Heart left ventricle (tissue), 16 donors: Measurements from ENCODE around the gene TRAF4. TPM values are rescaled to one million over a fixed set of nuclear protein-coding genes. Genes with fewer than 3 reads are reported as not detected.
A peak's percentile ranks its signal among the peaks of the same experiment; 100 is the strongest.
"Not testable (repeated sequence)": the region's sequence is repeated elsewhere in the genome, so short reads cannot be mapped to it uniquely, and the experiment has no call there.

Source experiments
- ATAC-seq, 4 donors: fragments of 200-7000 bp; cut with Tn5 transposase; one replicate each; pipeline ENCODE4 v1.9.1; 2020 to 2022; ENCODE audit warnings: moderate library complexity in 4 of 4, mild to moderate bottlenecking in 3 of 4, moderate number of reproducible peaks in 1 of 4
- DNase-seq, 5 donors: peaks; one replicate each; pipeline ENCODE4 v3.0.0-alpha.2; 2020
- H3K27ac ChIP-seq, 12 donors: fragments of 200-600 bp; sonication (generic) in 4 of 12; one replicate each; pipeline versions ENCODE4 v1.5.0 to v1.8.0; 2016 to 2022; ENCODE audit warnings: mild to moderate bottlenecking in 2 of 12
- H3K27me3 ChIP-seq, 9 donors: fragments of 200-600 bp; sonication (generic) in 2 of 9; one replicate each; pipeline versions ENCODE4 v1.5.1 to v1.8.0; 2016 to 2022; ENCODE audit warnings: mild to moderate bottlenecking in 3 of 9
- H3K36me3 ChIP-seq, 9 donors: fragments of 200-600 bp; sonication (generic) in 2 of 9; one replicate each; pipeline versions ENCODE4 v1.5.0 to v1.8.0; 2018 to 2022; ENCODE audit warnings: mild to moderate bottlenecking in 2 of 9
- H3K4me1 ChIP-seq, 12 donors: fragments of 200-600 bp; sonication (generic) in 4 of 12; one replicate each; pipeline versions ENCODE4 v1.5.0 to v1.8.0; 2016 to 2022; ENCODE audit warnings: mild to moderate bottlenecking in 3 of 12
- H3K4me3 ChIP-seq, 12 donors: fragments of 200-600 bp; sonication (generic) in 4 of 12; one replicate each; pipeline versions ENCODE4 v1.5.0 to v1.8.0; 2017 to 2022; ENCODE audit warnings: mild to moderate bottlenecking in 9 of 12, moderate library complexity in 4 of 12
- H3K9me3 ChIP-seq, 12 donors: fragments of 200-600 bp; sonication (generic) in 4 of 12; one replicate each; pipeline versions ENCODE4 v1.5.0 to v1.8.0; 2016 to 2022; ENCODE audit warnings: mild to moderate bottlenecking in 1 of 12
- POLR2A ChIP-seq, 2 donors: fragments of 450-650 bp; IDR thresholded peaks; one replicate each; pipeline ENCODE4 v1.6.1; 2017; ENCODE audit warnings: antibody characterized with exemption in 2 of 2, mild to moderate bottlenecking in 2 of 2, moderate library complexity in 2 of 2
- WGBS, 4 donors: extraction: QIAGEN DNeasy Blood & Tissue Kit in 2 of 4; methylation state at CpG; one replicate each; pipeline versions ENCODE4 v1.1.5 to v1.1.7; 2013 to 2018; 5-methylcytosine and 5-hydroxymethylcytosine counted together
- intact Hi-C, 10 donors: fragments of 100-400 bp; cut with DNase I; formaldehyde crosslinking; loops; one replicate each; pipeline versions ENCODE4 v1.11.1 to v1.14.2; 2022
- polyA plus RNA-seq, 2 donors: library from polyadenylated mRNA; stranded (reverse); fragments of 200-250 nt; gene quantifications; one replicate each; pipeline ENCODE4 v1.2.3, GENCODE V29; 2013
- total RNA-seq, 9 donors: library from RNA; depleted of rRNA in 2 of 9; stranded (reverse); fragments of >200 nt in 2 of 9; fragmentation: NEBNext Ultra II Directional in 3 of 9; extraction: Animal tissue kit (Norgen Biotek cat#: 25700) in 3 of 9; gene quantifications; one replicate each; pipeline versions ENCODE4 v1.1.0 to v1.2.4, GENCODE V29; 2016 to 2023
- TF ChIP-seq, protein P1 (sequence below), 12 donors: fragments of 200-600 bp; sonication (generic) in 4 of 12; IDR thresholded peaks; one replicate each; pipeline versions ENCODE4 v1.5.0 to v1.8.0; 2018 to 2022; ENCODE audit warnings: antibody characterized with exemption in 12 of 12, mild to moderate bottlenecking in 5 of 12
- donor health status: ischemic (EF 13 %, LVEDD 7.1; RV severe dilation, severe dysfunction).
- donor health status: healthy with polysubstance abuse.
- donor health status: DM: no; HTN: yes; CAD: no.
- donor health status: DM: no; HTN: no; CAD: no.
- donor health status: ischemic (EF 25% LVEDD 6.9; RV normal size, moderate dysfunction).
- donor health status: ischemic (EF 25% LVEDD 5.7; RV mildly dilated, moderate dysfunction).
- donor health status: healthy.
- donor health status: DM: yes; HTN: yes; CAD: no.
- donor health status: ischemic (EF 35%, LVEDD 5.7; RV mildly dilated, moderate dysfunction).
- donor health status: nonischemic (EF 11% LVEDD 7.7; RV severe dilation, severe dysfunction).
- donor health status: DM: yes; HTN: yes; CAD: no.
- donor health status: PGD.
- donor health status: ischemic (EF 29% LVEDD 5.4; RV normal size, mild dysfunction).
- donor health status: nonischemic (EF 23%, LVEDD 6.1; RV moderate dilation, normal function).

TRAF4 gene
- total and polyA plus RNA-seq, 11 donors: 1.5 to 11.5 (median 2.7) TPM

DNA sequence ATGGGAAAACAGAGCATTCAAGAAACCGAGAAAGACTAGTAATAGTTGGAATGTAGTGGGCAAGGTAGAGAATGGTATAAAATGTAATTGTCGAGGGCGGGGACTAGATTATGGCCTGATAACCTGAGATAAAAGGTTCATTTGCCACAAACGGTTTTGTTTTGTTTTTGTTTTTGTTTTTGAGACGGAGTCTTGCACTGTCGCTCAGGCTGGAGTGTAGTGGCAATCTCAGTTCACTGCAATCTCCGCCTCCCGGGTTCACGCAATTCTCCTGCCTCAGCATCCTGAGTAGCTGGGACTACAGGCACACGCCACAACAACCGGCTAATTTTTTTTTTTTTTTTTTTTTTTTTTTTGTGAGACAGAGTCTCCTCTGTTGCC, 13.9 kb upstream of the TRAF4 start:
- 86 to 91% (median 88%) methylated on average over 11 of the region's 11 CpGs for WGBS, 4 donors
- TF ChIP-seq POLR2A (IDR thresholded peaks at IDR 0.05): no peak
- H3K27me3 ChIP-seq: peaks cover 0 to 4% (median 0%) of the 10 kb centered on the region in 9 donors
- DNase-seq: no peak
- no peak for ATAC-seq
- no peak overlapping the region for H3K4me3 ChIP-seq
- peaks cover 0 to 36% (median 23%) of the 10 kb centered on the region in 12 donors for H3K4me1 ChIP-seq
- intact Hi-C loops: loop anchor here in 7 of 10 donors (2.0 to 10.0 kb wide), 11 partner anchors 13 to 565 kb away; partner anchors contain the start of genes PHF12 (in 2 of the 7), TRAF4 (in 2 of the 7) and NUFIP2 (in 1 of the 7)
- peaks cover 0 to 3% (median 0%) of the 10 kb centered on the region in 9 donors for H3K36me3 ChIP-seq
- H3K9me3 ChIP-seq: no peaks in the 10 kb centered on the region
- no peak overlapping the region for H3K27ac ChIP-seq

DNA sequence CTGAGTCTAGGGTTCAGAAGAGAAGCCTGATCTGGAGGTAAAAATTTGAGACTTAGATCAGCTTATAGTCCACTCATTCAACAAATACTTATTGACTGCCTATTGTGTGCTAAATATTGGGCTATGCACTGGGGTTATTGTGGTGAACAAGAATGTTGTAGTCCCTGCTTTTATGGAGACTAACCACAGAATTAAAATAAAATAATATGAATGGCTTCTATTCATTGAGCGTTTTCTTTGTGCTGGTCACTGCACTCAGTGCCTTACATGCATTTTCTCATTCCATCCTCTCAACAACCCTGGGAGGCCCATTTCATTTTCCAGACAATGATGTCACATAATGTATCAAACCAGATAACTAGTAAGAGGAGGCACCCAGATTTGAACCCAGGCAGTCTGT, 10.5 kb upstream of the TRAF4 start:
- no peaks in the 10 kb centered on the region for H3K36me3 ChIP-seq
- intact Hi-C loops: no loop called here
- H3K4me1 ChIP-seq: peaks cover 0 to 9% (median 0%) of the 10 kb centered on the region in 12 donors
- no peak overlapping the region for H3K4me3 ChIP-seq
- no peak for ATAC-seq
- H3K27ac ChIP-seq: no peak overlapping the region
- peaks cover 0 to under 1% (median 0%) of the 10 kb centered on the region in 9 donors for H3K27me3 ChIP-seq
- H3K9me3 ChIP-seq: no peaks in the 10 kb centered on the region
- 83 to 91% (median 89%) methylated on average over 1 of the region's 1 CpG for WGBS, 4 donors
- DNase-seq: no peak
- no peak for TF ChIP-seq POLR2A (IDR thresholded peaks at IDR 0.05)
- TF ChIP-seq, protein P1, sequence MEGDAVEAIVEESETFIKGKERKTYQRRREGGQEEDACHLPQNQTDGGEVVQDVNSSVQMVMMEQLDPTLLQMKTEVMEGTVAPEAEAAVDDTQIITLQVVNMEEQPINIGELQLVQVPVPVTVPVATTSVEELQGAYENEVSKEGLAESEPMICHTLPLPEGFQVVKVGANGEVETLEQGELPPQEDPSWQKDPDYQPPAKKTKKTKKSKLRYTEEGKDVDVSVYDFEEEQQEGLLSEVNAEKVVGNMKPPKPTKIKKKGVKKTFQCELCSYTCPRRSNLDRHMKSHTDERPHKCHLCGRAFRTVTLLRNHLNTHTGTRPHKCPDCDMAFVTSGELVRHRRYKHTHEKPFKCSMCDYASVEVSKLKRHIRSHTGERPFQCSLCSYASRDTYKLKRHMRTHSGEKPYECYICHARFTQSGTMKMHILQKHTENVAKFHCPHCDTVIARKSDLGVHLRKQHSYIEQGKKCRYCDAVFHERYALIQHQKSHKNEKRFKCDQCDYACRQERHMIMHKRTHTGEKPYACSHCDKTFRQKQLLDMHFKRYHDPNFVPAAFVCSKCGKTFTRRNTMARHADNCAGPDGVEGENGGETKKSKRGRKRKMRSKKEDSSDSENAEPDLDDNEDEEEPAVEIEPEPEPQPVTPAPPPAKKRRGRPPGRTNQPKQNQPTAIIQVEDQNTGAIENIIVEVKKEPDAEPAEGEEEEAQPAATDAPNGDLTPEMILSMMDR (IDR thresholded peaks at IDR 0.05): no peak

DNA sequence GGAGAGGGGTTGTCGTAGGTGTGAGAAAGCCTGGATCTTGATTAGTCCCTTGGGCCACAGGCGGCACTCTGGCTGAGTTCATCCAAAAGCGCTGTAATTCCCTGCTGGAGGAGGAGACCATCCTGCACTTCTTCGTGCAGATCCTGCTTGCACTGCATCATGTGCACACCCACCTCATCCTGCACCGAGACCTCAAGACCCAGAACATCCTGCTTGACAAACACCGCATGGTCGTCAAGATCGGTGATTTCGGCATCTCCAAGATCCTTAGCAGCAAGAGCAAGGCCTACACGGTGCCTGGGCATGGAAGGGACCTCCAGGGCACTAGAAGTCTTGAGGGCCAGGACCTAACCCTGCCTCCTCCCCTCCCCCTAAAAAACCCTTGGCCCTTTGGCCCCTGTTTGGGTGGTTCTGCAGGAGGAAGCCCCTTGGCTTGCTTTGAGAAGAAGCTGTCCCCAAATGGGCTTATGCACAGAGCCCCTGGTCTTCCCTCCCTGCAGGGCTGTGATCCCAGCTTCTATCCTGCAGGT, 9.0 kb upstream of the TRAF4 start:
- TF ChIP-seq, protein P1 (IDR thresholded peaks at IDR 0.05): no peak
- no peak for TF ChIP-seq POLR2A (IDR thresholded peaks at IDR 0.05)
- peak in 2 of 5 donors; percentile 14 to 23 for DNase-seq
- WGBS, 4 donors: 78 to 89% (median 84%) methylated on average over 6 to 10 of the region's 10 CpGs
- Histone ChIP-seq H3K27me3 (no peaks in the 10 kb centered on the region), H3K9me3 (no peaks in the 10 kb centered on the region), H3K27ac (no peak overlapping the region), H3K4me1 (no peaks in the 10 kb centered on the region), H3K36me3 (no peaks in the 10 kb centered on the region), H3K4me3 (no peak overlapping the region)
- intact Hi-C loops: no loop called here
- ATAC-seq: no peak

DNA sequence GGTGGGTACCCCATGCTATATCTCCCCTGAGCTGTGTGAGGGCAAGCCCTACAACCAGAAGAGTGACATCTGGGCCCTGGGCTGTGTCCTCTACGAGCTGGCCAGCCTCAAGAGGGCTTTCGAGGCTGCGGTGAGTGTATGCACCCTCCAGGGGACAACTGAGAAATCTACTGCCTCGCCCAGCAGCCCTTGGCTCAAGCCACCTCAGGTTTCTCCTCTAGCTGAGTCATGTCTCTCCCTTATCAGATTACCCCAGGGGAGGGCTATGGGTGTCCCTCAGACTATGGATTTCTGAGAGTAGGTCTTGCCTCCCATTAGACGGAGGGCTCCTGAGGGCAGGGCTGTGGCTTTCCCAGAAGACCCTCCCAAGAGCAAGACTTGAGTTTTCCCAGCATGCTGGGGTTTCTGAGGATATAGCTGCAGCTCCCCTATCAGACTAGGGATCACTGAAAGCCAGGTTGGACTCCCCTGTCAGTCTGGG, 8.5 kb upstream of the TRAF4 start:
- Histone ChIP-seq H3K27me3 (no peaks in the 10 kb centered on the region), H3K27ac (no peak overlapping the region), H3K36me3 (no peaks in the 10 kb centered on the region), H3K4me1 (no peaks in the 10 kb centered on the region), H3K4me3 (no peak overlapping the region), H3K9me3 (no peaks in the 10 kb centered on the region)
- peak in 1 of 5 donors; percentile 23 for DNase-seq
- intact Hi-C loops: no loop called here
- WGBS, 4 donors: 81 to 91% (median 84%) methylated on average over 5 of the region's 5 CpGs
- no peak for ATAC-seq
- TF ChIP-seq, protein P1 (IDR thresholded peaks at IDR 0.05): no peak
- no peak for TF ChIP-seq POLR2A (IDR thresholded peaks at IDR 0.05)

DNA sequence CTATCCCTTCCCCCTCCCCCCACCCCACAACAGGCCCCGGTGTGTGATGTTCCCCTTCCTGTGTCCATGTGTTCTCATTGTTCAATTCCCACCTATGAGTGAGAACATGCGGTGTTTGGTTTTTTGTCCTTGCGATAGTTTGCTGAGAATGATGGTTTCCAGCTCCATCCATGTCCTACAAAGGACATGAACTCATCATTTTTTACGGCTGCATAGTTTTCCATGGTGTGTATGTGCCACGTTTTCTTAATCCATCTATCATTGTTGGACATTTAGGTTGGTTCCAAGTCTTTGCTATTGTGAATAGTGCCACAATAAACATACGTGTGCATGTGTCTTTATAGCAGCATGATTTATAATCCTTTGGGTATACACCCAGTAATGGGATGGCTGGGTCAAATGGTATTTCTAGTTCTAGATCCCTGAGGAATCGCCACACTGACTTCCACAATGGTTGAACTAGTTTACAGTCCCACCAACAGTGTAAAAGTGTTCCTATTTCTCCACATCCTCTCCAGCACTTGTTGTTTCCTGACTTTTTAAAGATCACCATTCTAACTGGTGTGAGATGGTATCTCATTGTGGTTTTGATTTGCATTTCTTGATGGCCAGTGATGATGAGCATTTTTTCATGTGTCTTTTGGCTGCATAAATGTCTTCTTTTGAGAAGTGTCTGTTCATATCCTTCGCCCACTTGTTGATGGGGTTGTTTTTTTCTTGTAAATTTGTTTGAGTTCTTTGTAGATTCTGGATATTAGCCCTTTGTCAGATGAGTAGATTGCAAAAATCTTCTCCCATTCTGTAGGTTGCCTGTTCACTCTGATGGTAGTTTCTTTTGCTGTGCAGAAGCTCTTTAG, 7.7 kb upstream of the TRAF4 start:
- H3K27me3 ChIP-seq, intact Hi-C loops, H3K4me1 ChIP-seq, H3K27ac ChIP-seq, ATAC-seq, H3K4me3 ChIP-seq, H3K36me3 ChIP-seq, DNase-seq, H3K9me3 ChIP-seq: not testable (repeated sequence)
- WGBS, 4 donors: 95 to 97% (median 95%) methylated on average over 5 to 8 of the region's 8 CpGs
